Activated B cell treated with CpG ODN at 0.5 μM for 24 hours (primary cell): ENCODE results near the gene SF3B4. TPM values are rescaled to one million over a fixed set of nuclear protein-coding genes. Genes with fewer than 3 reads are reported as not detected.

Experiments
- ATAC-seq: fragments of 200-7000 bp; cut with Tn5 transposase; one replicate; pipeline ENCODE4 v1.10.0; 2021; ENCODE audit warnings: low read depth, mild to moderate bottlenecking, moderate library complexity
- CTCF ChIA-PET: fragments of 350-600 bp; sonication (Branson Sonifier 250); formaldehyde crosslinking; loops from one replicate; lab custom pipeline; 2021; ENCODE audit warnings: antibody characterized with exemption; lab: Charles Lee
- POLR2A ChIA-PET: fragments of 350-600 bp; sonication (Branson Sonifier 250); formaldehyde crosslinking; loops from one replicate; lab custom pipeline; 2021; ENCODE audit warnings: antibody characterized with exemption; lab: Charles Lee
- DNase-seq: peaks from one replicate; pipeline ENCODE4 v3.0.0; 2022
- H3K27ac Mint-ChIP-seq: one replicate; pipeline ENCODE4 v1.8.0; 2020; ENCODE audit warnings: mixed read lengths
- H3K27me3 Mint-ChIP-seq: one replicate; pipeline ENCODE4 v1.8.0; 2021; ENCODE audit warnings: mixed read lengths
- H3K36me3 Mint-ChIP-seq: one replicate; pipeline ENCODE4 v1.8.0; 2021; ENCODE audit warnings: low read depth, mixed read lengths
- H3K4me1 Mint-ChIP-seq: one replicate; pipeline ENCODE4 v1.8.0; 2021; ENCODE audit warnings: mixed read lengths
- H3K4me3 Mint-ChIP-seq: one replicate; pipeline ENCODE4 v1.8.0; 2020; ENCODE audit warnings: mild to moderate bottlenecking, mixed read lengths
- H3K9me3 Mint-ChIP-seq: one replicate; pipeline ENCODE4 v1.8.0; 2020; ENCODE audit warnings: mixed read lengths
- intact Hi-C: fragments of 100-400 bp; cut with micrococcal nuclease; formaldehyde crosslinking; loops from one replicate; pipeline ENCODE4 v1.15.1; 2024
- total RNA-seq: library from RNA; stranded (reverse); gene quantifications from 2 replicates; pipeline ENCODE4 v1.2.3, GENCODE V29; 2022
- TF ChIP-seq, protein P1 (sequence below): fragments of 200-600 bp; IDR thresholded peaks from one replicate; pipeline ENCODE4 v1.8.0; 2022; ENCODE audit warnings: antibody characterized with exemption, mild to moderate bottlenecking

The SF3B4 gene
- total RNA-seq, 1 donor from 2014 or later: 80.8 TPM

DNA sequence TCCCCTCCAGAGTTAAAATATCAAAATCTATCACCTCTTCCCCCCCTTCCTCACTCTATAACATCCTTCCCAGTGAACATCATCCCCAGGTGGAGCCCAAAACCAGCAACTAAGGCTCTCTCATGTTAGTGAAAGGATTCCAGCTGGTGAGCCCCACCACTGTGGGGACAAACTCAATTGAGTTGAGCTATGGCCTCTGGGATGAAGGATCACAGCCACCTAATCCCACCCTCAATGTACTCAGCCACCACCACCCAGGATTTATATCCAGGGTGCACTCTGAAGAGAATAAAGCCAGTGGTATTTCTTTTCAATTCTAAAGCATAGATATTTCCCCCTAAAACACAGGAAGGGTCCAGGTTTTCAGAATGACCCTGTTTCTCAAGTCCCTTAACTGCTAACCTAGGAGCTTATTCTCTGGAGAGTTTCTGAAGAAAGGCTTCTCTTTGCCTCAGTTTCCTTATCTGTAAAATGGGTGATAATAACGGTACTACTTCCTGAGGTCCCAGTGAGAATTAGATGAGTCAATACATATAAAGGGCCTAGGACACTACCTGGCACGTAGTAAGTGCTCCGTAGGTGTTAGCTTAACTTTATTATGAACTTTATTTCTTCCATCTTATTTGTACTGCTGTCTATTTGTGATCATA is 43.9 kb downstream of the SF3B4 start:
- Mint-ChIP-seq H3K27ac (no peak overlapping the region), H3K27me3 (no peaks in the 10 kb centered on the region), H3K4me1 (peaks cover 2% of the 10 kb centered on the region), H3K36me3 (peaks cover 2% of the 10 kb centered on the region), H3K9me3 (no peaks in the 10 kb centered on the region), H3K4me3 (no peak overlapping the region)
- no peak for ATAC-seq
- ChIA-PET POLR2A (interaction anchor here (0.6 to 7.3 kb wide), 4 partner anchors 37 to 1392 kb away, joined by 3 to 311 read pairs (median 98); partner anchors contain the start of gene SF3B4), CTCF (no interaction called here)
- no peak for DNase-seq
- TF ChIP-seq, protein P1, sequence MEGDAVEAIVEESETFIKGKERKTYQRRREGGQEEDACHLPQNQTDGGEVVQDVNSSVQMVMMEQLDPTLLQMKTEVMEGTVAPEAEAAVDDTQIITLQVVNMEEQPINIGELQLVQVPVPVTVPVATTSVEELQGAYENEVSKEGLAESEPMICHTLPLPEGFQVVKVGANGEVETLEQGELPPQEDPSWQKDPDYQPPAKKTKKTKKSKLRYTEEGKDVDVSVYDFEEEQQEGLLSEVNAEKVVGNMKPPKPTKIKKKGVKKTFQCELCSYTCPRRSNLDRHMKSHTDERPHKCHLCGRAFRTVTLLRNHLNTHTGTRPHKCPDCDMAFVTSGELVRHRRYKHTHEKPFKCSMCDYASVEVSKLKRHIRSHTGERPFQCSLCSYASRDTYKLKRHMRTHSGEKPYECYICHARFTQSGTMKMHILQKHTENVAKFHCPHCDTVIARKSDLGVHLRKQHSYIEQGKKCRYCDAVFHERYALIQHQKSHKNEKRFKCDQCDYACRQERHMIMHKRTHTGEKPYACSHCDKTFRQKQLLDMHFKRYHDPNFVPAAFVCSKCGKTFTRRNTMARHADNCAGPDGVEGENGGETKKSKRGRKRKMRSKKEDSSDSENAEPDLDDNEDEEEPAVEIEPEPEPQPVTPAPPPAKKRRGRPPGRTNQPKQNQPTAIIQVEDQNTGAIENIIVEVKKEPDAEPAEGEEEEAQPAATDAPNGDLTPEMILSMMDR: no peak
- intact Hi-C loops: no loop called here

DNA sequence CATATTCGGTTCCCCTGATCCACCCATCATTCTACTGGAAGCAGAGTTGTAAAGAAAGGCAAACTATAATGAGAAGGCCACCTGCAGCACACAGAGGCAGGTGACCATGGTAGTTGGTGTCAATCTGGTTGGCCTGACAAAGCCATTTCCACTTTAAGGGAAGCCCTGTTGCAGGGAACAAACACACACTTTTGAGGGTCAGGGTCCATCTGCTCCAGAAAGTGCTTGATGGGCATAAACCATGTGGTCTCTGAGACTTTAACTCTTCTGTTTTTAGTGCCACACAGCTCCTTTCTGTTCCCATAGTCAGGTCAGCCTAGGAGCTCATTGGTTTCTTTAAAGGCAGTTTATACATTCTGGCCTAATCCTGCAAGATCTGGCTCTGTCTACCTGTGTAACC is 45.7 kb downstream of the SF3B4 start:
- intact Hi-C loops: no loop called here
- no peak overlapping the region for H3K27ac Mint-ChIP-seq

DNA sequence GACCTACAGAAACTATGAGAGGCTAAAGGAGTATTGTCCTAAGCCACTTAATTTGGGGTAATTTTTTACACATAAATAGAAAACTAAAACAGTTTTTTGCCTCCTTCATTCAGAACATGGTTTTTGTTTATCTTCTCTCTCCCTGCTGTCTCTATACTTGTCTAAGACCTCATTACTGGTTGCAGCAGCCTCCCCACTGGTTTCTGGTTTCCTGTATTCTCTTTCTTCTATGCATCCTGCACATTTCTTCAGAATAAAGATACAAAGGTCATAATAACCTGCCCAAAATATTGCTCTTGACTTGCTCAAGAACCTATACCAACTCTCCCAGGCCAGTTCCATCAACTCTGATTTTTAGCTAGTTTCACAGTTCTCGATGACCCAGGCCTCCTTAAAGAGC is 48.0 kb downstream of the SF3B4 start:
- ChIA-PET POLR2A (no interaction called here), CTCF (no interaction called here)
- TF ChIP-seq, protein P1: no peak
- no peak overlapping the region for H3K4me3 Mint-ChIP-seq
- intact Hi-C loops: no loop called here
- ATAC-seq: no peak
- no peak overlapping the region for H3K27ac Mint-ChIP-seq
- peaks cover 2% of the 10 kb centered on the region for H3K4me1 Mint-ChIP-seq
- no peaks in the 10 kb centered on the region for H3K27me3 Mint-ChIP-seq
- DNase-seq: no peak
- no peaks in the 10 kb centered on the region for H3K9me3 Mint-ChIP-seq
- H3K36me3 Mint-ChIP-seq: no peaks in the 10 kb centered on the region

More for the DNA sequence above, 45.7 kb downstream of the SF3B4 start:
- ATAC-seq: no peak
- TF ChIP-seq, protein P1: no peak
- ChIA-PET CTCF (no interaction called here), POLR2A (no interaction called here)
- peaks cover 2% of the 10 kb centered on the region for H3K4me1 Mint-ChIP-seq
- no peaks in the 10 kb centered on the region for H3K9me3 Mint-ChIP-seq
- DNase-seq: no peak
- no peak overlapping the region for H3K4me3 Mint-ChIP-seq
- no peaks in the 10 kb centered on the region for H3K27me3 Mint-ChIP-seq
- H3K36me3 Mint-ChIP-seq: no peaks in the 10 kb centered on the region

DNA sequence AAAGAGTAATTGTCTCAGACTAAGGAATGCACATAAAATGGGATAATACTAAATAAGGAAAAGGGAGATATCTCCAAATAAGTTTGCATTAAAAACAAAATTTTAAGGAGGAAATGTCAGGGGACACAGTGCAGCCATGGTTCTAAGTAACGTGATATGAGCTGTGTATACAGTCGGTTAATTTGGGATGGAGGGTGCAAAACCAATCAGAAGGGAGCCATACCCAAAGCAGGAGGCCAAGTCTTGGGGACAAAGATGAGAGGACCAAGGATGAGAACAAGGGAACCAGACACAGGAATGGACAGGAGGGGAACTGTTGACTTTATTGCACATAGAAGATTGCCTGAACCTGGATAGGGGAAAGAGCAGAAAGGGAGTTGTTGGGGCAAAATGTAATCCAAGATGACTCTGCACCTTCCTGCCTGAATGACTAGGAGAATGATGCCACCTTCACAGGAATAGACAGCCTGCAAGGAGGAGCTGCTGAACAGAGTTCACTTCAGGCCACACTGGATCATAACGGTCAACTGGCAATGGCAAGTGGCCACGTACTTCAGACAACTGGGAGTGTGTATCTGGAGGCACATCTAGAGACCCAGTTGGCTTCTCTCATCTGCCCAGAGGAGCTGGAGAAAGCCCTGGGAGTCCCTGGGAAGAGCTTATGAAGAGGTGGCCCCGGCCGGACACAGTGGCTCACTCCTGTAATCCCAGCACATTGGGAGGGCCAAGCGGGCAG is 50.2 kb downstream of the SF3B4 start:
- H3K4me3 Mint-ChIP-seq: no peak overlapping the region
- no peaks in the 10 kb centered on the region for H3K27me3 Mint-ChIP-seq
- CTCF ChIA-PET: no interaction called here
- DNase-seq (no peak), ATAC-seq (no peak)
- no peak overlapping the region for H3K27ac Mint-ChIP-seq
- intact Hi-C loops: no loop called here
- H3K4me1 Mint-ChIP-seq: peaks cover 2% of the 10 kb centered on the region
- POLR2A ChIA-PET: interaction anchor here (0.6 to 2.0 kb wide), 3 partner anchors 9 to 173 kb away, joined by 3 to 9 read pairs (median 9); a partner anchor contains a TSS
- no peaks in the 10 kb centered on the region for H3K9me3 Mint-ChIP-seq
- TF ChIP-seq, protein P1: no peak
- no peaks in the 10 kb centered on the region for H3K36me3 Mint-ChIP-seq

Other genes with a start within 250 kb of the SF3B4 start
- not detected in 2 replicates for gene FCGR1A, start 145.1 kb downstream of the SF3B4 start, total RNA-seq
- 10.2 and 11.6 TPM in 2 replicates for gene BOLA1, start 28.2 kb downstream of the SF3B4 start, total RNA-seq
- gene SV2A, start 10.0 kb downstream of the SF3B4 start, total RNA-seq: 0.07 and 0.12 TPM in 2 replicates
- not detected in 2 replicates for gene MTMR11, start 9.1 kb upstream of the SF3B4 start, total RNA-seq
- 4.3 and 4.8 TPM in 2 replicates for gene OTUD7B, start 82.9 kb upstream of the SF3B4 start, total RNA-seq
- 39.0 and 46.0 TPM in 2 replicates for gene VPS45, start 140.0 kb upstream of the SF3B4 start, total RNA-seq
- gene PLEKHO1, start 222.1 kb upstream of the SF3B4 start, total RNA-seq: 195 and 208 TPM in 2 replicates